Activated CD4-positive, alpha-beta T cell treated with anti-CD3 and anti-CD28 coated beads, Interleukin-2, amount 50 U/mL, for 48 hours (primary cell): ENCODE measurements around the gene BCAS4.

Experiments
- DNase-seq, 2 experiments: peaks; one replicate each; pipeline ENCODE4 v3.0.0-alpha.2; 2020

The BCAS4 gene

DNA sequence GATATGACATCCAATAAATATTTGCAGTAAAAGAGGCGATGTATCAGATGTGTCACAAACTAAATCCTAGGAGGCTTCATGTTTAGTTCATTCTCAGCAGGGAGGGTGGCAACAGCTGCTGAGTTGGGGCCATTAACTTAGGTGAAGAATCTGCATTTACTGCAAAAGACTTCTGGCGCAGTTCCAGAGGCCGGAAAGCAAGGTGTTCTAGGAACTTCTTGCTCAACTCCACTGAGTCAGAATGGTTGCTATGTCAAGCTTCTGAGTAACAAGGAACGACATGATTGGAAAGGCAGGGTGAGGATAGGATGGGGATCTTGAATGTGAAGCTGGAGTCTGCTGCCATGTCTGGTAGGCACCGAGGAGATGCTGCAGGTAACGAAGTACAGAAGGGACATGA lies 124.7 kb downstream of the BCAS4 start:
- DNase-seq, result peak in 1 of 2 experiments; percentile 30

DNA sequence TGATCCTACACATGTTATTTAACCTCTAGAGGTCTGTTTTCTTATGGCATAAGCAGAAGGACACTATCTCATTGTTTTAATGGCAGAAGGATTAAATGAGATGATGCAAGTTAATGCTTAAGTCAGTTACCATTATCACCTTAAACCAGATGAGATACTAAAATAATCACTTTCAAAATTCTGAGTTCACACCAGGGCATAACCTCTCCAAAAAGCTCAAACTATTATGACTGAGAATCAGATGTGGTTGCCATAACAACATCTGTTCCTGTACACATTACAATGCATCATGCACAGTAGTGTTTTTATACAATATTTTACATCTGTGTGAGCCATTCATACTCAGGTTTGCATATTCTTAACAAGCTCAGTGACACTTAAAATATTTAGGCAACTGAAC lies 126.1 kb downstream of the BCAS4 start:
- no peak for DNase-seq

DNA sequence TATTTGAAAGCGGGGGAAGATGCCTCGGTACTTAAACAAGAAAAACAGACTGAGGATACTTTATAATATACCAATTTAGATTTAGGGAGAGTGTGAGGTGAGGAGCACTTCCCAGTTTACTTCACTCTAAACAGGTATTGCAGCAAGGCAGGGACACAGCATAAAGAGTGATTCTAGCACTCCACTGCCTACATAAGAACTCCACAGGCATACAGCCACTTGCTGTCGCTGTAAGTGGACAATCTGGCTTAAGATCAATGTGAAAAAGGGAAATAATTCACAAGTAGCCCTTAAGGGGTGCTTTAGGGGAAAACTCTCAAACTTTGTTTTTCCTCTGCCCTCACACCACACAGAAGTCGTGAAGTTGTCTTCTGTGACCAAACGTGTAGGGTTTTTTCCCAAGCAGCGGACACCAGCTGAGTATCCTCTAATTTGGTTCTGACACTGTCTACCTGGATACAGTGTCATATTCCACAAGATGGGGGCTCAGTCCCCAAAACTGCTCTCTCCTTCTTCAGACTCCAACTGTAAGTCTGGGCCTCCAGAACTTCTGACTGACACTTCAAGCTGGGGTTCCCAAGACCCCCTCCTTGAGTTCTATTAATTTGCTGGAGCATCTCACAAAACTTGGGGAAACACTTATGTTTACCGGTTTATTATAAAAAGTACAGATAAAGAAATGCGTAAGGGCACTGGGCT lies 127.1 kb downstream of the BCAS4 start:
- DNase-seq, result no peak

DNA sequence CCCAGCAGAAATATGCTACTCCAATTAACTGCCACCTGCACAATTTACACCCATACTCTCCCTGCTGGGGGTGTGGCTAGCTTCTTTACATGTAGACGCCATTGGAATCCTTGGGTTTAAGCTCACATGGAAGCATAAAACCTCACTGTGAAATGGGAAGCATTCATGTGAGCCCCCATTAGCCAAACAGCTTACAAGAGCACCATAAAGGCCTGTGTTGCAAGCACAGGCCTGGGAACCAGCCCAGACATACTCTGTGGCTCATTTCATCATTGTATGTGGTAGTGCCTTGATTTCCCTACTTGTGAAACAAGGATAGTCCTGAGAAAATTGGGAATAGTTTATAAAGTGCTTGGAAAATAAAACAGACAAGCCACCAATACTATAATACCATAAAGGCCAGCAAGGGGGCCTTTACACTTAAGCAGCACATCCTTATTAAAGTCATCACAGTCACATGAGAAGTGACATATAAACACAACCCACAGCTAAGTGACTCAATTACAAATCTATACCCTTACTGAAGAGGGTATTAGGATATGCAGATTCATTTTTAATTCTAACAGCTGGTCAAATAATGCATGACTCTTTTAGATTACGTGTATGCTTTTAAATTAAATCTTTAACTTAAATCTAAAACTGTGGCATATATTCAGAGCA lies 129.5 kb downstream of the BCAS4 start:
- no peak for DNase-seq

DNA sequence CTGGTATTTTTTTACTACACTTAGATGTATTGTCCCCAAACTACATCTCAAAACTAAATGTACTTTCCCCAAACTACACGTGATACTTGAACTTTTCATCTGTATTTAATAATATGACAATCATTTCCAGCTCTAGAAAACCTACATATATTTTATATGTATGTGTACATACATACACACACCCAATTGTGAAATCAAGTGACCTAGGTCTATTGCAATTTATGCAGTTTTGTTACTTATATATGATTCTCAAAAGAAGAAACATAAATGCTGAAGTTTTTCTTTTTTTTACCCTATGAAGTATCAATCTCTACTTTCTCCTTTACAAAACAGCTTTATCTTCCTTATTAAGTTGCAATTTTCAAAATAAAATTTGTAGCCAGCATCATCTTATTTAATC lies 131.7 kb downstream of the BCAS4 start:
- DNase-seq, result no peak
